GM19452 (cell line): ENCODE measurements around the gene TBC1D16.

ENCODE experiments used
- ATAC-seq: cut with Tn5 transposase; IDR thresholded peaks from one replicate; pipeline ENCODE4 v1.9.1; 2021; ENCODE audit not compliant: unreplicated experiment

Gene TBC1D16

GRCh38 chr17:79989106-79989835 lies 46.4 kb downstream of the TBC1D16 start:
- ATAC-seq: no peak

GRCh38 chr17:79988185-79988971 lies 47.3 kb downstream of the TBC1D16 start:
- ATAC-seq: no peak

GRCh38 chr17:79987935-79988184 lies 47.8 kb downstream of the TBC1D16 start:
- no peak for ATAC-seq

- ATAC-seq: no peak
Observed at GRCh38 chr17:79987187-79987934, 48.3 kb downstream of the TBC1D16 start.

GRCh38 chr17:79986411-79987186 lies 49.1 kb downstream of the TBC1D16 start:
- ATAC-seq: no peak

- ATAC-seq: no peak
Observed at GRCh38 chr17:79985943-79986391, 49.7 kb downstream of the TBC1D16 start.

- ATAC-seq: no peak
Observed at GRCh38 chr17:79985361-79985942, 50.2 kb downstream of the TBC1D16 start.

- no peak for ATAC-seq
Observed at GRCh38 chr17:79984877-79985276, 50.8 kb downstream of the TBC1D16 start.

GRCh38 chr17:79984045-79984840 lies 51.4 kb downstream of the TBC1D16 start:
- no peak for ATAC-seq

GRCh38 chr17:79983456-79983855 lies 52.2 kb downstream of the TBC1D16 start:
- no peak for ATAC-seq

GRCh38 chr17:79982986-79983385 lies 52.7 kb downstream of the TBC1D16 start:
- no peak for ATAC-seq

GRCh38 chr17:79981661-79982101 lies 54.0 kb downstream of the TBC1D16 start:
- ATAC-seq: no peak

- no peak for ATAC-seq
Observed at GRCh38 chr17:79981090-79981489, 54.6 kb downstream of the TBC1D16 start.

- ATAC-seq: no peak
Observed at GRCh38 chr17:79980246-79981043, 55.2 kb downstream of the TBC1D16 start.

GRCh38 chr17:79979816-79980215 lies 55.9 kb downstream of the TBC1D16 start:
- ATAC-seq: no peak

- no peak for ATAC-seq
Observed at GRCh38 chr17:79979221-79979741, 56.4 kb downstream of the TBC1D16 start.

GRCh38 chr17:79978548-79978855 lies 57.2 kb downstream of the TBC1D16 start:
- no peak for ATAC-seq

- no peak for ATAC-seq
Observed at GRCh38 chr17:79977708-79978547, 57.7 kb downstream of the TBC1D16 start.
